ENCODE results near the gene USH2A. TPM values are rescaled to one million over a fixed set of nuclear protein-coding genes. Genes with fewer than 3 reads are reported as not detected.

The USH2A gene
- total RNA-seq, 1 donor from 2014 or later, result under 0.01 TPM

DNA sequence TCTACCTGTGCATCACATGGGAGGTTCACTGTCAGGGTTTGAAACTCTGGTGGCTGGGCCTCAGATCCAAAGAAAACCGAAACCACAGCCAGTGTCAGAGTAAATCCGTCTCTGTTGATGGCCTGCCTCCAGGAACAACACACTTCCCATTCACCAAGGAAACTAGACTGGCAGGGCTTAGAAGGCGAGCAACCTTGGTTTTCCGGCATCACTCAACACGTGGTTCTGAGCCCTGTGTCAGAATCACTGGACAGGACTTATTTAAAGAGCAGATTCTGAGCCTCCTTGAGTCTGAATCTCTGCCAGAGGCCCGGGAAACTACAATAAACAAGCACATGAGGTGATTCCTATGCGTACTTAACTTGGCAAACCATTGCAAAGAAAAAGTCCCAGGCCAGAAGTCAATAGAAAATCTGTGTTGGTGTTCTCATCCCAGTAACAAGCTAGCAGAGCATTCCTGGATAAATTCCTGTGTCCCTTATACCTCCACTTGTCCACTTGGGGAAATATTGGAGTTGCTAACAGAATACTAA lies 786.1 kb downstream of the USH2A start:
- no peak for DNase-seq

DNA sequence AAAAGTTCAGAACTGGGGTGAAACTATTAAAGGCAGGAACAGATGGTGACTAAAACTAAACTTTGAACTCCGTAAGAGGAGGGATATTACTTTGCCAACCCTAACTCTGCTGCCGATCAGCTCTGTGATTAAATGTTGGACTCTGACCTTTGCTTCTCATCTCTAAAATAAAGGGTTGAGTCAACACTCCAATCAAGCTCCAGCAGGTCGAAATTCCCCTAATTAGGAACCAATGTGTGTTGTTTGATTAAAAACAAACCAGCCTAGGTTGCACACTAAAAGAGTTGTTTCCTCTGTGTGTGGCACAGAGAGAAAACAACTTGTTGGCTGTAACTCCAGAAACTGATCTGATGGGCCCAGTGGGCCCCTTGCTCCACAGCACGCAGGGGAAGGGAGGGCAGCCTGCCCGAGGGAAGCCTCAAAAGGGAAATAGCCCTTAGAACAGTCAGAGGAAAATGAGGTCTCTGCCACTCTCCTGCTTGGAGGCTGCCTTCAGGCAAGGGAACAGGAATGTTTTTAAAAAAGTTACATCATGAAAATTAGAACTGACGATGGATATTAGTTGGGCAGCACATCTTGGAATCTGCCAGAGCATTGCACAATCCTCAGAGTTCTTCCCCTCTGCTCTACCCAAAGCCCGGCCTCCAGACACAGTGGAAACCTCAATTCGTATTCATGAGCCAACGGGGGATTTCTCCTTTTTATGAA lies 786.8 kb downstream of the USH2A start:
- no peak for DNase-seq

DNA sequence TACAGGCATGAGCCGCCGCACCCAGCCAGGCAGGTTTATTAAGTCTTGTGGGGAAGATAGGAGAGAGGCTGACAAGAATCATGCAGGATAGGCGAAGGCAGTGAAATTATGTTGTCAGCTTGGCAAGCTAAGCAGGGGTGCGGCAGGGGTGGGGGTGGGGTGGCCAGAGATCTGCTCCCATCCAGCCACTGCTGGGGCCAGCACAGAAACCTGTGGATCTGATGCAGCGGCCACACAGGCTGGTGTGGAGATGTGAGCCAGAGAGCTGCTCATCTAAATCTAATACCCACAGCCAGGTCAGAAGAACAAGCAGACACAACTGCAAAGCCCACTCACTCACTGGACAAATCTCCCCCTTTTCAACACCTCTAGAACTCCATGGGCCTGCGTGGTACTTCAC lies 787.4 kb downstream of the USH2A start:
- DNase-seq, result no peak

DNA sequence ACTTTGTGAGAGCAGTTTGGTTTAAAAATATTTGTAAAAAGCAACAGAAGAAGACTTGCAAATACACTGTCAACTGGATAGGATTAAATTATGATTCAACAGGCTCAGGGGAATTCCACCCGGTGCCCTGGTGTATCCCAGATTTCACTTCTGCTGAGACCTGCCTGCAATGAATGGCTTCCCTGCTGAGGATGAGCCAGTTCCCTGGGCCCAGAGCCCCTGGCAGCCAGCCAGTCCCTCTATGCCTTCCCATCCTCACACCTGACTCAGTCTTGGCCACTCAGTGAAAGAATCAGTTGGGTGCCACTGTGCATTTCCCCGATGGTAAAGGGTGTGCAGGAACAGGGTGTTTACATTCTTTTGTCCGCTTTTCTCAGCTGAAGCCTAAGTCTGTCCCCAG lies 791.8 kb downstream of the USH2A start:
- no peak for DNase-seq

DNA sequence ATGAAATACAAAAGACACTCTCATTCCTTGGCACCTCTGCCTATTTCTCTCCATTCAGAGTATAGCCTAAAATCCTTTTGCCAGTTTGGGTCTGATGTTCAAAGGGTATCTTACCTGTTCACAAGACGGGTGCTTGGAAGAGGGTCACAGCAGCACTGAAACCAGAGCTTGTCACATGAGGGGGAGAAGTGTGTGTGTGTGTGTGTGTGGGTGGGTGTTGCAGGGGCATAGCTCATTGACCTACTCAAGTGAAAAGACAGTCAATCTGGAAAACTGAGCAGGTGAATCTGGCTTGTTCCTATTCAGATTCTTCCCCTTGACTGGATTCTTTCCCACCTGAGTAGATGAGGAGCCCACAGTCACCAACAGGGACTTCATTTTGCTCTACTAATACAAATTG lies 792.2 kb downstream of the USH2A start:
- no peak for DNase-seq

DNA sequence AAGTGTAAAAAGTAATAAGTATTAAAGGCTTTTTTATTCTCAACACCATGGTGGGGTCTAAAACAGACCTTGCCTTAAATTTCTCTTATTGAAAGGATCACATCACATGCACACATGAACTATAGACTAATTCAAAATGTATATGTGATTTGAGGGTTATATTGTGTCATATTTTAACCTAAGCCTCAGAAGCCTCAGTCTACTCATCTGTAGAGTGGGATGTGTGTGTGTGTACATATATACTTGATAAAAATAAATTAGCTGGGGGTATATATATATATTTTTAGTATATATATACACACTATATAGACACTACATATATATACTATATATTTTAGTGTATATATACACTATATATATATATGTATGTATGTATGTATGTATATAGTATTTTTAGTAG lies 797.3 kb downstream of the USH2A start:
- no peak for DNase-seq

DNA sequence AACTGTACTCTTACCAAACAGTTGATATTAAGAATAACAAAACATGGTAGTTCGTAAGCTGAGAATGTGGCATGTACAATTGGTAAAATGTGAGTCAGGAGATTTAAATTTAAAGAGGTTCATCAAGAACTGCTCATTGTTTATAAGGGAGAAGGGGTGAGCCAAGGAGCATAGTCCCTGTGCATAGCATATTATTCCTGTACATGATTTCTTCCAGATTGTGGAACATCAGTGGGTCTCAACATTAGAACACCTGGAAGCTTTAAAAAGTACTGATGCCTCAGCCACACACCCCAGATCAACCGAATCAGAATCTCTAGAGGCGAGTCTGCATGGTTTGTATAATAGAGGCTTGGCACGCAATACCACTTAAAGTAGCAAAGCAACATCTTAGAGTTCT lies 800.1 kb downstream of the USH2A start:
- no peak for DNase-seq

DNA sequence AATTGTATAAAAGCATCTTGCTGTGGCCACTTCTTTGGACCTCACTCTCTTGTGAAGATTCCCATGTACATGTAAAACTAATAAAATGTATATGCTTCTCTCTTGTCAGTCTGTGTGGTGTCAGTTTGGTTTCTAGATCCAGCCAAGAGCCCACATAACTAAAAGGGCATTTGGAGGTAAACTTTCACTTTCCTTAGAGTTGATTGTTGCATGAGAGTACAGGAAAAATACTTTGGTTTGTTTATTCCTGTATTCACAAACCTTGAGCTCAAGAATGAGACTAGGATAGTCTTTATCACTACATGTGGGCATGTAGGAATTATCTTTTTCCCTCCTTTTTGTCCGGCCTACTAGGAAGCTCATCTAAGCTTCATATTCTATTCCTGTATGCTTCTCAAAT lies 805.3 kb downstream of the USH2A start:
- no peak for DNase-seq

DNA sequence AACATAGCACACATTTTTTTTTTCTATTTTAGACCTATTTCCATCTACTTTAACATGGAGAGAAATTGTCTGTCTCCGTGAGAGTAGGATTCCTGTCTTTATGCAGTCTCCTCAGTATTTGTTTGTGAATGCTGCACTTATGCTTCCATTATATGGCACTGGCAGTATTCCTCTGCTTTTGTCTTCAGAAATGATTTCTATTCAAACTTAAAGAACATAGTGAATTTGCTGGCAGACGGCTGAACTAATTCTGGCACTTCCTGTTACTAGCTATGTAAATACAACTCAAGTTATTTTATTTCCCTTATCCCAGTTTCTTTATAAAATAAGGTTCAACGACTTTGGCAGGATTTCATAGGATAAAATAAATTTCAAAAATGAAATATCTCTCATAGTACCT lies 810.9 kb downstream of the USH2A start:
- no peak for DNase-seq

DNA sequence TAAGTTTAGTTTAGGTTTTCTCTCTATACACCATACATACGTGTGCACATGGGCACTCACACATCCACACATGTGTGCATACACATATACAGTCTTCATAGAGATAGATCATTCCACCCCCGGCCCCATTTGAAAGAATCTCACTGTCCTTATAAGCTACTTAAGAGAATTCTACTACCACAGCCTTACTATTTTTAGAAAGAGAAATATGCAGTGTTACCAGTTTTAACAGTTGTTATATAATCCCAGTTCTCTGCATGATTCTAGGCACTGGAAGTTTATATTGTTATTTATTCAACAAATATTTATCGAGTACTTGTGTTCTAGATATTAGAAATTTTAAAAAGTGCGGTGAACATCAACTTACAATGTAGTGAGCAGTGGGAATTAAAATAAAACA lies 814.6 kb downstream of the USH2A start:
- no peak for DNase-seq

DNA sequence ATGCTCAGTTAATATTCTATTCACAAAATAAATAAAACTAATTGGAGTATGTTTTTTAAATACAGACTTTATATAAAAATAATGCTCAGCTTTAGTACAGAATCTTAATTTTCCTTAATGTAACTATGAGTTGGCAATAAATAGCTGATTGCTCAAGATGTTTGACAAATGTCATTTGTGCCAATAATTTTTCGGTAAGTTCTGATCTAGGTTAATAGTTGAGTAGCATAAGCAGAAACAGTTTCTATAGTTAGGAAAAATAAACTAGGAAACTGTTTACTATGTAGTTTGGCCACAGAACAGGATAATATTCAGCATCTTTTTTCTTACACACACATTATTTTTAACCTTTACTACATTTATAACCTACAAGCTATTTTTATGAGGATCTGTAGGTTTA lies 815.8 kb downstream of the USH2A start:
- DNase-seq, result no peak

DNA sequence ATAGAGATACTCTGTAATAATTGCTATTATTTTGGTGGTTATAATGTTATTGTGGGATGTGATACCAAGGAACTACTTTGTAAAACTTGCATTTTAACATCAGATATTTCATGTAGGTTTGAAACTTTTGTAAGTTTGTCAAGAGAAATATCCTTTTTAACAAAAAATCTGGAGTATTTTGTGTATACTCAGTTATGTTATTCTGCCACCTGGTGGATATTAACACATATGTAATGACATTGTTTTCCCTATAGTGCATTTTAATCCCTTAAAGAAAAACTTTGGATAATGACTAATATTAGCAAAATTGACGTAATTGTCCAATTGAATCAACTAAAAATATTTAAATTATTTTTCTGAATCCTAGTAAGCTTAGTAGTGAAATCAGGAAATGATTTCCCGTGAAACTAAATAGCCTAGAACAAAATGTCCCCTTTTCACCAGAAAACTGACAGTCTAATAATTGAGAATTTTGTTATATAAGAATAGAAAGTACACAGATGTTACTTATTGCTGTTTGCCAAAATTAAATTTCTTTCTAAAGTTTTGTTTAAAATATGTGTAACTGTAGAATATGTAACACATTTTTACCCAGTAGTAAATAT lies 816.6 kb downstream of the USH2A start:
- no peak for DNase-seq

DNA sequence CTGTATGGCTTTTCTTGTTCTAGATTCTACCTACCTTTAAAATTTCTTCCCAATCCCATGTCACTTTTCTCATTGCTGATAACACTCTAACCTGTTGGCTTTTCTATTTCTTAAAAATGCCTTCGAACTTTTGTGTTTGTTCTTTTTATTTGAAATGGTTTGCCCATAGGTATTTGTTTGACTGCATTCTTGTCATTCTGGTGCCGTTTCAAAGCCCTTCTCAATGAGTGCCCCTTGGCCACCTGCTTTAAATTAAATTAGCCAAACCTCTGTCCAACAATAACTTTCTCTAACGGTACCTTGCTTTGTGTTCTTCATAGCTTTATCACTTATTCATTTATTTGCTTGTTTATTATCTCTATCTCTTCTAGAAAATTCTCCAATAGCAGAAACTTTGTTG lies 817.2 kb downstream of the USH2A start:
- DNase-seq, result no peak

DNA sequence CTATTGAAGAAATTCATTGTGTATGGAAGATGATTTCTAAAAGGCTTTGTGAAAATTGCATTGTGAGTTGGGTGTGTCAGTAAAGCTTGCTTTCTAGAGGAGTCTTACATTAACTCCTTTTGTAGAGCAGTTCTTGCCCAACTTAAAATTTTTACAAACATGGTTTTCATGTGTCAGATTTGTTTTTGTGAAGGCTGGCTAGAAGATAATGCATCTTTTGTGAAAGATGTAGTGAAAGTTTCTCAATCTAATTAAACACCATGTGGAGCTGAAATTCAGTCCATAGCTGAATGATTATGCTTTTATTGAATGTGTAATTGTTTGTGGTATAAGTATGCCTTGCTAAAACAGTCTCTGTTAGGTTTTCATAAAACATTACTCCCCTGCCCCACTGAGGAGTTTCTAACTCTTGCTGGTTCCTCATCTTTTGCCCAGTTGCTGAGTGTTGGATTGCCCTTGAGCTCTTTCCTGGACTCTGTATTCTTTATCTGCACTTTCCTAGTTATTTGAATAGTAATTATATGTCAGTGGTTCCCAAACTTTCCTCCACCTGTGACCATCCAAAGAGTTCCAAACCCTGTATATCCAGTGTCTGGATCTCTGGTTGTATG lies 818.1 kb downstream of the USH2A start:
- no peak for DNase-seq

DNA sequence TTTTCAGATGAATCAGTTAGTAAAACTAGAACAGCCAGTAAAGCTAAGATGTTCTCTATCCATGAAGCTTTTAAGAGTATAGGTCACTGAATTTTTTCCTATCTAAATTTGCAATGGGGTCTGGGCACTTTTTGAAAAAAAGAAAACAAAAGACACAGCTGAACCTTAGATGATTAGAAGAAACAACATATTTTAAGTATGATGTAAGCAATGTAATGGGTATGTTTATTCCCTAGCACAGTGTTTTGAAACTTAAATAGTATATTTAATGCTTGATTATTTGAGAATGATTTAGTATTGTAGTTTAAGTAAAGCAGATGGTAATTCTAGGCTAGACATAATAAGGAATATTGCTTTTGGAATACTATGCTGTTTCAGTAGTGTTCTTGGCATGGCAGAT lies 819.9 kb downstream of the USH2A start:
- no peak for DNase-seq

DNA sequence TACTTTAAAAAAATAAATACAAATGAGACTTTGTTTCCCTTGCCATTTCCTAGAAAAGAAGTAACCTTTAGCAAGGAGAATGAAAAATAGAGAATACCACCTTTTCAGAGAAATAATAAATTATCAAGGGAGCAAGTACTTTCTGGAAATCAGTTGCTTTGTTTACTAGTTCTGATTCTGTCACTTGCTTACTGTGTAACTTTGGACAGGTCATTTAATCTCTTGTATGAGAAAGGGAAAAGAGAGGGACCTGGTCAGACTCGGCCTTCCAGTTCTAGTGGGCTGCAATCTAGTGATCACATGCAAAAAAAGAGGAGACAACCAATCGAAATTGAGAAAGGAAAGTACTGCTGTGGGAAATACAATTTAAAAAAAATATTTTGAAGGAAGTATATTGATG lies 822.0 kb downstream of the USH2A start:
- no peak for DNase-seq

DNA sequence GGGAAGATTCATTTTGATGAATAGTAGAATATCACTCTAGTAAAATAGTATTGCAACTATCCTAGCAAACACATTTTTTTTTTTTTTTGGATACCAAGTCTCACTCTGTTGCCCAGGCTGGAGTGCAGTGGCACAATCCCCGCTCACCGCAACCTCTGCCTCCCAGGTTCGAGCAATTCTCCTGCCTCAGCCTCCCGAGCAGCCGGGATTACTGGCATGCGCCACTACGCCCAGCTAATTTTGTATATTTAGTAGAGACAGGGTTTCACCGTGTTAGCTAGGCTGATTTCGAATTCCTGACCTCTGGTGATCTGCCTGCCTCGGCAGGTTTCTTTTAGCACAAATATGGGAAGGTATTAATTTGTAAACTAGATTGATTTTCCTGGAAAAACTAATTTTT lies 822.4 kb downstream of the USH2A start:
- no peak for DNase-seq

DNA sequence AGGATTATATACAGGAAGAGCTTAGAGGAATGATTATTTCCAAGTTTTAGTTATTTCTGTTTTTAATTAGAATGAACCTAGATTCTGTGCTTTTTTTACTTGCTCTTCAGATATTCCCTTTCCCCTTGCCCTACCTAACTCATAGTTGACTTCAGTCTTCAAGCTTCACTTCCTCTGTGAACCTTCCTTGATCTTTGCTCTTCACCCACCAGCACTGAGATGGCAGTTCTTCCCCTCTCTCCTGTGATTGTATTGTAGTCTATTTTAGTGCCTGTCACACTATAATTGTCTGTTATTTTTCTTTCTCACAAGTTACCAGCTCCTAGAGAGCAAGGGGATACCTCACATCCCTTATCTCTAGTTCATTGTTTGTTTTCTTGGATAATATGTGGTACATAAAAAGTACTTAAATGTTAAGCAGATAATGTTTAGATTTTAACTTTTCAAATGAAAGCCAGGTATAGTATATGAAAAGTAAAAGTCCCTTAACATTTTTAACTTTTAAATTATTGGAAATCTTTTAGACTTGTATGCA lies 822.9 kb downstream of the USH2A start:
- DNase-seq, result no peak

DNA sequence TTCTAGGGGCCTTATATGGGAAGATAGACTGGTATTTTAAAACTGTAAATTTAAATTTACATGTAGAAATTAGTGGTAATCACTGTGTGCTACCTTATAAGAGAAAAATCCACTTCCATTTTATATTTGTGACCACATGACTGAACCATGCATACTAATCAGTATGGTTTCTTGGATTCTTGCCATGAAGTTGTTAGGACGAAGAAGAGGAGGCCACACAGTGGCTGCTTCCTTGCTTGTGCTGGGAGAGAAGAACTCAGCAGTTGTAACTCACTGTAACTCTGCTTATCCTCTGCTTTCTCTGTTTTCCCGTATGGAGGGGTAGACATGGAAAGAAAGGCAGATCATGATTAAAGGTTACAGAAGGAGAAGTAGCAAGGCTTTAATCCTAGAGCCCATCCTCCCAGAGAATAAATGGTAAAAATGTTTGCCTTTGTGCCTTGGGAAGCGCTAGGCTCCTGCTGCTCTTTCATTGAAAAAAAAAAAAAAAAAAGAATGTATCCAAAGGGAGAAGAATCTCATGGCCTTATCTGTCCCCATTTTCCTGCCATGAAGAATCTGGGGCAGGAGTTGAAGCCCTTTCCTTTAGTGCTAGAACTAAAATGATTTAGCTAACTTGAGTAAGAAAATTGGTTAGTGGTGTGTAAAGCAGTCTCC lies 823.7 kb downstream of the USH2A start:
- DNase-seq, result no peak

DNA sequence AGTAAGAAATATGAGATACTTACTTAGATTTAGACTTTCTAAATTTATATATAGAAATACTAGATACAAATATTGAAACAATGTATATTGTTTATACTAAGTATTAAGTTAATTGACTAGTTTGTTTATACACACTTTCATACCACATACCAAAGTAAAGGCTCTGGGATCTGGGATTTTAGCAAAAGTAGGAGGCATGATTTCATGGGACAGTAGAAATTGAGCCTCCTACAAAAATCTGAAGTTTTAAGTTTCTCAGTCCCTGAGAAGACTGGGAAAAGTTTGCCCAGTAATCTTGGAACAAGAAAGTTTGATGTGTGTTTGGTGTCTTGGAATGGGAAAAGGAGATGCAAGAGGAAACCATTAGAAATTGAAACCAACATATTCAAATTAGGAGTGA lies 825.3 kb downstream of the USH2A start:
- no peak for DNase-seq

DNA sequence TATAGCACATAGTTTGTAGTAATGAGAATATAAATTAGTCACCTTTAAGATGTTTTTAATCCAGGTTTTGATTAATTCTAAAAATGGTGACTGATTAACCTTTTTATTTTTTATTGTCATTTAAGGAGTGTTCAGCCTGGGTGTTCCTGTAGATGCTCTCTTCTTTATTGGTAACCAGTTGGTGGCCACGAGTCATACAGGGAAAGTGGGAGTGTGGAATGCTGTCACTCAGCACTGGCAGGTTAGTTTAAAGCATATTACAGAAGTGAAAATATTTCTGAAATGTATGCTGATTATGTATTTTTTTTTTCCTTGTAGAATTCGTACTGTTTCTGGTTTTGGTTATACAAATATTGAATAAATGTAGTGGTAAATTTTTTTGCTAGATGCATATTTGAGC lies 828.0 kb downstream of the USH2A start:
- DNase-seq, result no peak

DNA sequence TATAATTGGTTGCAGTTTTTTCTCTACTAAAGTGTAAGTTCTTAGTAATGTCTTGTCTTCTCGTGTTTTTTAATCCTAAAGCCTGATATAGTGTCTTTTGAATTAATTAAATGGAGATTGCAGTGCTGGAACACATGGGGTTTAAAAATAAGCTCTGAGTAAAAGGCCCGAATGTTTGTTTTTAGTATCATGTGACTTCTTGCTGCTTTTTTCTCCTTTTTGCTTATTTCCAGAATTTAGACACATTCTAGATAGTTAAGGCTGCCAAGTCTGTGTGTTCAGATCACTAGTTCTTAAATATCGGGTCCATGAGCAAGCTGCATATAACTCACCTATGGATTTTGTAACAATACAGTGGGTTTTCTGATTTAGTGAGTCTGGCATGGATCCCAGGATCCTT lies 828.6 kb downstream of the USH2A start:
- no peak for DNase-seq
